Measurements from ENCODE around the gene KLF9. TPM values are rescaled to one million over a fixed set of nuclear protein-coding genes. Genes with fewer than 3 reads are reported as not detected.

KLF9 gene
- total RNA-seq, 3 donors from 2014 or later (not counting 1 experiment from before 2014, with no cell fraction given) = 47.7 to 79.3 (median 51.2) TPM

DNA sequence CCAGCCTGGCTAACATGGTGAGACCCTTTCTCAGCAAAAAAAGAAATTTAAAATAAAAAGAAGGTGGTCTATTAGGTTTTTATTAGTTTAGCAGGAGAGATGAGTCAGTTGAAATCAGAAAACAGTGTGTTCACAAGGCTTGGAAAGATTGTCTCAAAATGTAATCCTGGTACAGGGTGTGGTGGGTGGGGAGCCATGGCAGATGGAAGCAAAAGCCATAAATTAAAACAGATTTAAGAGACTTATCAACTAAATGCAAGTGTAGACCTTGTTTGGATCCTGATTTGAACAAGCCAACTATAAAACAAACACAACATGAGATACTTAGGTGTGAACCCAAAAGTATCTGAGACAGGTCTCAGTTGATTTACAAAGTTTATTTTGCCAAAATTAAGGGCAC lies 42.8 kb upstream of the KLF9 start:
- H3K27me3 Mint-ChIP-seq (ENCODE audit: low read depth in 2 of 2) = no peaks in the 10 kb centered on the region
- intact Hi-C loops (cut with micrococcal nuclease) = no loop called here
- H3K27ac ChIP-seq (ENCODE audit: low read length) = no peak overlapping the region
- H3K4me1 ChIP-seq (ENCODE audit: control insufficient read depth, insufficient read depth, low read length) = no peaks in the 10 kb centered on the region
- H3K4me3 Mint-ChIP-seq = no peak overlapping the region
- H3K4me1 Mint-ChIP-seq = peaks cover 6 to 12% of the 10 kb centered on the region in 2 donors
- no peaks in the 10 kb centered on the region for H3K36me3 ChIP-seq (ENCODE audit: control insufficient read depth, insufficient read depth, low read length)
- no peak overlapping the region for H3K4me3 ChIP-seq (ENCODE audit: low read length)
- H3K36me3 Mint-ChIP-seq = no peaks in the 10 kb centered on the region
- no peak overlapping the region for H3K27ac Mint-ChIP-seq
- no peaks in the 10 kb centered on the region for H3K9me3 ChIP-seq (ENCODE audit: control insufficient read depth, insufficient read depth, low read length)
- ATAC-seq = no peak
- TF ChIP-seq, protein P1, sequence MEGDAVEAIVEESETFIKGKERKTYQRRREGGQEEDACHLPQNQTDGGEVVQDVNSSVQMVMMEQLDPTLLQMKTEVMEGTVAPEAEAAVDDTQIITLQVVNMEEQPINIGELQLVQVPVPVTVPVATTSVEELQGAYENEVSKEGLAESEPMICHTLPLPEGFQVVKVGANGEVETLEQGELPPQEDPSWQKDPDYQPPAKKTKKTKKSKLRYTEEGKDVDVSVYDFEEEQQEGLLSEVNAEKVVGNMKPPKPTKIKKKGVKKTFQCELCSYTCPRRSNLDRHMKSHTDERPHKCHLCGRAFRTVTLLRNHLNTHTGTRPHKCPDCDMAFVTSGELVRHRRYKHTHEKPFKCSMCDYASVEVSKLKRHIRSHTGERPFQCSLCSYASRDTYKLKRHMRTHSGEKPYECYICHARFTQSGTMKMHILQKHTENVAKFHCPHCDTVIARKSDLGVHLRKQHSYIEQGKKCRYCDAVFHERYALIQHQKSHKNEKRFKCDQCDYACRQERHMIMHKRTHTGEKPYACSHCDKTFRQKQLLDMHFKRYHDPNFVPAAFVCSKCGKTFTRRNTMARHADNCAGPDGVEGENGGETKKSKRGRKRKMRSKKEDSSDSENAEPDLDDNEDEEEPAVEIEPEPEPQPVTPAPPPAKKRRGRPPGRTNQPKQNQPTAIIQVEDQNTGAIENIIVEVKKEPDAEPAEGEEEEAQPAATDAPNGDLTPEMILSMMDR (IDR thresholded peaks at IDR 0.05) = no peak
- no peaks in the 10 kb centered on the region for H3K27me3 ChIP-seq (ENCODE audit: control insufficient read depth, insufficient read depth, low read length)
- DNase-seq = no peak
- H3K9me3 Mint-ChIP-seq = no peaks in the 10 kb centered on the region

DNA sequence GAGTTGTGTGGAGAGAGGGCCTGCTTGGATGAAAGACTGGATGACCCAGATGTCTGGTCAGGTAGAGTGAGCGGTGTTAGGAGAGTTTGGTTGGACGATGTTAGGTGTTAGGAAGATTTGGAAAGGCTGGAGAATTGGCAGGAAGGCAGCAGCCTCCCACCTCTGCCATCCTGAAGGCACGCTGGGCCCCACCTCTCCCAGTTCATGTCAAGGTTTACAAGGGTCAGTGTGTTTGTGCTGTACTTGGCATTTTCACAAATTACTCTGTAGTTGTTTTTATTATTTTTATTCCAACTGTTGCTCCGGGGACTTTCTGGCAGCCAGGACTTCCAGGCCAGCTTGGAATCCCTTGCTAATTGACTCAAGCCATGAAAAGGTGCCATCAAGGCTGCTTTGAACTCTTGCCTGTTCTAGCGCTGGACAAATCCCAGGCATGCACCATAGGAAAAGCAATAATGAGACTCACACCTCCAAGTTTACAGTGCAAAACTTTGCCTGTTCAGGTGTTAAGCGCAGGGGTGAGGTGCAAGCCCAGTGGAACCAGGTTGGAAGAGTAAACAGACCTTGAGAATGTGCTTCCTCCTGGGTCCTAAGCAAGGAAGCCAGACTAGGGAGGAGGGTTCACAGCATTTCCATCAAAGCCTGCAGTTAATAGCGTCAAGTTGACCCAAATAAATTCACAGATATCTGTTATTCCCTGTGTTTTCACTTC lies 41.7 kb upstream of the KLF9 start:
- no peaks in the 10 kb centered on the region for H3K4me1 ChIP-seq (ENCODE audit: control insufficient read depth, insufficient read depth, low read length)
- no peak overlapping the region for H3K27ac Mint-ChIP-seq
- TF ChIP-seq, protein P1 (IDR thresholded peaks at IDR 0.05) = no peak
- H3K9me3 Mint-ChIP-seq = no peaks in the 10 kb centered on the region
- DNase-seq = no peak
- no peaks in the 10 kb centered on the region for H3K9me3 ChIP-seq (ENCODE audit: control insufficient read depth, insufficient read depth, low read length)
- H3K4me1 Mint-ChIP-seq = peaks cover 6 to 12% of the 10 kb centered on the region in 2 donors
- no peaks in the 10 kb centered on the region for H3K27me3 ChIP-seq (ENCODE audit: control insufficient read depth, insufficient read depth, low read length)
- no peak overlapping the region for H3K27ac ChIP-seq (ENCODE audit: low read length)
- H3K4me3 Mint-ChIP-seq = no peak overlapping the region
- no peaks in the 10 kb centered on the region for H3K36me3 Mint-ChIP-seq
- H3K36me3 ChIP-seq (ENCODE audit: control insufficient read depth, insufficient read depth, low read length) = no peaks in the 10 kb centered on the region
- no peak for ATAC-seq
- no peak overlapping the region for H3K4me3 ChIP-seq (ENCODE audit: low read length)
- 91% methylated on average over 7 of the region's 7 CpGs for WGBS (ENCODE audit: insufficient coverage)
- intact Hi-C loops (cut with micrococcal nuclease) = no loop called here
- H3K27me3 Mint-ChIP-seq (ENCODE audit: low read depth in 2 of 2) = no peaks in the 10 kb centered on the region

DNA sequence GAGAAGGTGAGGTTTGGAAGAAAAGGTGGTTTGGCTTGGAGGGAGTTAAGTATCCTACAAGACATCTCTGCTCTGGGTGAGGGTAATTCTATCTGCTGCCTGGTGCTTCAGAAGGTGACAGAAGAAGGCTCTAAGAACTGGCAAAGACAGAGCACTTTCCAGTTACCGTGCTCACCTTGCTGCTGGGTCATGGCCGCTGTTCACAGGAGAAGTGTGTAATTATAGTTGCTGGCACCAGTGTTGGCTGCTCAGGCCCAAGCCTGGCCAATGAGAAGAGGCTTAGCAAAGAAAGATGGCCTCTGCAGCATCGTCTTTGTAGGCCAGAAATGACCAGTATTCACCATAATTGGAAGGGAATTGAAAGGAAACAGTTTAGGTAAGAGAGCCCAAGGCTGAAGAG lies 37.9 kb upstream of the KLF9 start:
- Mint-ChIP-seq H3K9me3 (no peaks in the 10 kb centered on the region), H3K4me1 (peaks cover 0 to 5% of the 10 kb centered on the region in 2 donors), H3K36me3 (no peaks in the 10 kb centered on the region), H3K4me3 (no peak overlapping the region), H3K27me3 (ENCODE audit: low read depth in 2 of 2) (peaks cover 0 to 3% of the 10 kb centered on the region in 2 donors), H3K27ac (no peak overlapping the region)
- Histone ChIP-seq H3K9me3 (ENCODE audit: control insufficient read depth, insufficient read depth, low read length) (no peaks in the 10 kb centered on the region), H3K4me3 (ENCODE audit: low read length) (no peak overlapping the region), H3K27me3 (ENCODE audit: control insufficient read depth, insufficient read depth, low read length) (no peaks in the 10 kb centered on the region), H3K36me3 (ENCODE audit: control insufficient read depth, insufficient read depth, low read length) (no peaks in the 10 kb centered on the region), H3K27ac (ENCODE audit: low read length) (no peak overlapping the region), H3K4me1 (ENCODE audit: control insufficient read depth, insufficient read depth, low read length) (no peaks in the 10 kb centered on the region)
- ATAC-seq (no peak), DNase-seq (no peak)
- intact Hi-C loops (cut with micrococcal nuclease) = no loop called here
- 94% methylated on average over 3 of the region's 3 CpGs for WGBS (ENCODE audit: insufficient coverage)
- TF ChIP-seq, protein P1 (IDR thresholded peaks at IDR 0.05) = no peak

DNA sequence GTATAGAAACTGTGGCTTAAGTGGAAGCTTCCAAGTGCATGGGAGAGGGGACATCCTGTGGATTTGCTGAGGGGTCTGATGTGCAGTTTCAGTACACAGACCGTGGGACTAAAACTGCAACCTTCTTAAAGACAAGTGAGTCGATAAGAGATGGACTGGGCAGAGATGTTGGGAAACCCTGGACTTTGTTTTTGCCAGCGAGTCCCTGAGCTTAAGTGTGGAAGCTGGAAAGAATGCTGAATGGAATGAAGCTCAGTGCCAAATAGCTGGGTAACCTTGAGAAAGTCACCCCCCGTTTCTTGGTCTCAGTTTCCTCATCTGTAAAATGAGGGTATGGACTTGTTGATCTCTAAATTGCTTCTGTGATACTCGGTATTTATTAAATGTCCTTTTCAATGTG lies 37.3 kb upstream of the KLF9 start:
- Mint-ChIP-seq H3K27me3 (ENCODE audit: low read depth in 2 of 2) (peaks cover 0 to 3% of the 10 kb centered on the region in 2 donors), H3K9me3 (no peaks in the 10 kb centered on the region), H3K36me3 (no peaks in the 10 kb centered on the region), H3K27ac (no peak overlapping the region), H3K4me3 (no peak overlapping the region), H3K4me1 (peaks cover 0 to 5% of the 10 kb centered on the region in 2 donors)
- no peaks in the 10 kb centered on the region for H3K27me3 ChIP-seq (ENCODE audit: control insufficient read depth, insufficient read depth, low read length)
- no peaks in the 10 kb centered on the region for H3K9me3 ChIP-seq (ENCODE audit: control insufficient read depth, insufficient read depth, low read length)
- no peak overlapping the region for H3K4me3 ChIP-seq (ENCODE audit: low read length)
- TF ChIP-seq, protein P1 (IDR thresholded peaks at IDR 0.05) = no peak
- H3K36me3 ChIP-seq (ENCODE audit: control insufficient read depth, insufficient read depth, low read length) = no peaks in the 10 kb centered on the region
- WGBS (ENCODE audit: insufficient coverage) = 96% methylated on average over 5 of the region's 5 CpGs
- intact Hi-C loops (cut with micrococcal nuclease) = no loop called here
- ATAC-seq (no peak), DNase-seq (no peak)
- no peak overlapping the region for H3K27ac ChIP-seq (ENCODE audit: low read length)
- no peaks in the 10 kb centered on the region for H3K4me1 ChIP-seq (ENCODE audit: control insufficient read depth, insufficient read depth, low read length)

All from natural killer cell (primary cell).